Measurements from ENCODE around the gene LRRC28.

LRRC28 gene

GRCh38 chr15:99438691-99439523 lies 187.6 kb downstream of the LRRC28 start:
- peak; percentile 44 for DNase-seq

GRCh38 chr15:99439524-99439835 lies 188.2 kb downstream of the LRRC28 start:
- DNase-seq = no peak

GRCh38 chr15:99440029-99440428 lies 188.7 kb downstream of the LRRC28 start:
- DNase-seq = no peak

All from activated naive CD4-positive, alpha-beta T cell treated with anti-CD3 and anti-CD28 coated beads, Interleukin-2, amount 50 U/mL, for 16 hours (primary cell).